NCI-H2029 treated with DMSO at 0.1 percent for 48 hours (cell line): ENCODE data around the gene WDFY4.

Experiments
- DNase-seq: peaks from one replicate; lab custom pipeline; 2025; lab: John Stamatoyannopoulos, UW

WDFY4 gene

DNA sequence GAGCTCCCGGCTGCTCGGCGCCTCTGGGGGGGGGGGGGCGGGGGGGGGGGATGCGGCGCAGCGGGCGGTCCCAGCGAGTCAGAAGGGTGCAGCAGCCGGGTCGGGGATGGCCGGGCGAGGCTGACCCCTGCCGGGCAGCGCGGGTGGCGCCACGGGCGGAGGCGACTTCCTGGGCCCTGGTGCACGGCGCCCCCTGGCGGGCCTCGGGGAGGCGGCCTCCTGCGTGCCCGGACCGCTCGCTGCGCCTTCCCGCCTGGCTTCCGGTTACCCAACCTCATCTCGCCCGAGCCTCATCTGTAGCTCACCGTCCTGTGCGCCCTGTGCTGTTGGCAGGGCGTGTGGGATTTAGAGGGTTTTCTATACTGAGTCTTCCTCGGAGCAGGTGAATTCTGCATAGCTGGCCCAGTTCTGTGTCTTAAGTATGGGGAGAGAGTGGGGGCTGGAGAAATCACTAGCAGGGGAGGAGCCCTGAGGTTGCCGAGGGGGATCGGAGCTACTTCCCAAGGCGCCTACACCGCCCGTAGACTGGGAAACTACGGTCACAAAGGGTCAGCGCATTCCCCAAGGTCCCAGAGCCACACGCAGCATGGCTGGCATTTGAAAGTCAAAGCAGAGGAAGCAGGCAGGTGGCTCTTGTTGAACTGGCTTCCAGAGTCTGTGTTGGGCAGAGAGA lies 28.3 kb upstream of the WDFY4 start:
- DNase-seq, result no peak

DNA sequence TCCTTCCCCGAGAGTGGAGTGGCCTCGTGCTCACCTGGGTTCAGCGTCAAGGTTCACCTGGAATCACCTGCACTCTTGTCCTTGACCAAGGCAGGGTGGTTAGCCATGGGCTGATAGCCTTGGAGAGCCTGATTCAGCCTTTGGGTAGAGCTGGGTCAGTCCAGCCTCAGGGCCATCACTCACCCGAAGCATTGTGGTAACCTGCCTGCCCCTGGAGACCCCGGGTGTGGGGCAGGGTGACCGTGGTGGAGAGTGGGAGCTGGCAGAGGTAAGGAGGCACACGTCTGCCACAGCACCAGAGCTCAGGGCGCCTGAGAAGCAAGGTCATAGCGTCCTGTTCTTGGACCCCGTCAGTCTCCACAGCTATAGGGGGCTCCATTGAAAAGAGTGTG lies 27.8 kb upstream of the WDFY4 start:
- DNase-seq, result no peak

DNA sequence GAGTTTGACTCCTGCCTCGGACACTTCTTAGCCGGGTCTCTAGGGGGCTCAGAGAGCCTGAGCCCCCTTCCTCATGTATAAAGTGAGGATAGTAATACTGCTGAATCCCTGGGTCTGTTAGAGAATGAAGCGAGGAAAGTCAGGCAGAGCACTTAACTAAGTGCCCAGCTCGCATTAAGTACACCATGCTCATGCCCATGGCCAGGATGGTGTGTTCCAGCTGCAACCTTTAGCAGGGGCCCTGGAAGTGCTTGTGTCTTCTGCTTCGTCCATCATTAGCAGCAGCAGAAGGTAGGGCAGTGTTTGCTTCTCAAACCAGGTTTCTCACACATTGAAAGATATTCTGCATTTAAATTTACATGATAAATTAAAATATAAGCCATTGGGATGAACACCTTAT lies 27.3 kb upstream of the WDFY4 start:
- DNase-seq, result no peak

DNA sequence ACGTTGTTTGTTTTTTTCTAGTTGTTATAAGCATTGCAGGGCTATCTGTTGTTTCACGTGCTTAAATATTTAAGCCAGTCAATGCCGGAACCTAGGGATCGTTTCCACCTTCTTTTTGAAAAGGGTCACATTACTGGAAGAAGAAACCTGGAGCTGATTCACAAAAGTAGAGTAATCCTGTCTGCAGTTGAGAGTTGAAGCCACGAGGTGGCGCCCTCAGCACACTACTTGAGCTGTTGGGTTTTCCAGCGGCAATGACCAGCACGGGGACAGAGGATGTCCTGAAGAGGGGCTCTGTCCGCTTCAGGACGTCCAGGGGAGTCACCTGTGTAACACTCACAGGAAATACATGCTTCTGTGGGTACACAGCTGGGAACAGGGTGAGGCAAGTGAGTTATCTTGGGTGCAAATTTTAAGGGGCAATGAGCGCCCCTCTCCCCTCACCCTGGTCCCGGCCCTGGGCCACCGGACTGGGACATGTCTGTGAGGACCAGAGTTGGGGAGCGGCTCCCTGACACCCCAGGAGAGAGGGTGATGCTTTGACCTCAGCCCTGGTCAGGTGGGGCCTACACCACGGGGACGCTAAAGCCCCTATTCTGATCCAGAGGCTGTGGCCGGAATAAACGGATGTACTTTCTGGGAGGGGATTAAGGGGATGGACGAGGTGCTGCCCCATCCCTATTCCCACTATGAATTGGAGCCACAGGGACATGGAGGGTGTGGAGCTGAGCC lies 26.3 kb upstream of the WDFY4 start:
- DNase-seq, result no peak

DNA sequence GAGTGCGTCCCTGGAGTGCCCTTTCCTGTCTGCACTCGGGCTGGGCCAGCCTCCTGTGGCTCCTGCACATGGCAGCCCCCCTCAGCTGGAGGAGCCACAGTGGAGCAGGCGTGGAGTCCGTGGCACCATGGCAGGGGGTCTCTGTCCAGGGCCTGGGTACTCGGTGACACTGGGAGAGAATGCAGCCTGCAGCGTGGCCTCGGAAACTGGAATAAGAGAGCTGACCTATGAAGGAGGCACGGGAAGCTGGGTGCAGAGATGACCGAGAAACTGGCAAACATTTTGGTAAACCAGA lies 25.8 kb upstream of the WDFY4 start:
- no peak for DNase-seq

- no peak for DNase-seq
Observed at GRCh38 chr10:48659790-48660189, 24.9 kb upstream of the WDFY4 start.

- DNase-seq, result no peak
Observed at GRCh38 chr10:48661441-48661840, 23.2 kb upstream of the WDFY4 start.

DNA sequence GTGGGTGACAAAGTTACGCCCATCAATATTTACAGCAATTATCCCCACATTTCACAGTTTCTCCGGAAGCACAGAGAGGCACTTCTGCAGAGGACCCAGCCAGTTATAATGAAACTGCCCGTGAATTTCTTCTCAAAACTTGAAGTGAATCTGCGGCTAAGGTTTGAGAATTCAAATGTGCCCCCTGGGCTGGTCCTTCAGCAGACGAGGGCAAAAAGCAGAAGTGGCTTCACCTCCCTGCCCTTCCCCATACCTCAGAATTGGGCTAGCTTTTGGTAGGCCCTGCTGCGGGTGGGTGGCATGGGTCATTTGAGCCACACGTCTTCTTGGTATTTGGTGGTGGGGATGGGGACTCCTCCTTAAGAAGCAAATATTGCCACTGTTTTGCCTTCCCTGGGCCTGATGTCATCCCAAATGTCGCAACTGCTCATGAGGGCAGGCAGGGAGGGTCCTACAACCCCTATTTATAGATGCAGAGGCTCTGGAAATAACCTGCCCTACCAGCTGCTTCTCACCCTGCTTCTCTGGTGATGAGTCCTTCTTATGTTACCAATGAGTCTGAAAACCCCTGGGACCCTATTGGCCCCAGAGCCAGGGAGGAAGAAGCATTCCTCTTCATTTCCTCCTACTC lies 16.6 kb upstream of the WDFY4 start:
- no peak for DNase-seq

- no peak for DNase-seq
Observed at GRCh38 chr10:48670978-48671913, 13.4 kb upstream of the WDFY4 start.

- no peak for DNase-seq
Observed at GRCh38 chr10:48671914-48672595, 12.6 kb upstream of the WDFY4 start.

DNA sequence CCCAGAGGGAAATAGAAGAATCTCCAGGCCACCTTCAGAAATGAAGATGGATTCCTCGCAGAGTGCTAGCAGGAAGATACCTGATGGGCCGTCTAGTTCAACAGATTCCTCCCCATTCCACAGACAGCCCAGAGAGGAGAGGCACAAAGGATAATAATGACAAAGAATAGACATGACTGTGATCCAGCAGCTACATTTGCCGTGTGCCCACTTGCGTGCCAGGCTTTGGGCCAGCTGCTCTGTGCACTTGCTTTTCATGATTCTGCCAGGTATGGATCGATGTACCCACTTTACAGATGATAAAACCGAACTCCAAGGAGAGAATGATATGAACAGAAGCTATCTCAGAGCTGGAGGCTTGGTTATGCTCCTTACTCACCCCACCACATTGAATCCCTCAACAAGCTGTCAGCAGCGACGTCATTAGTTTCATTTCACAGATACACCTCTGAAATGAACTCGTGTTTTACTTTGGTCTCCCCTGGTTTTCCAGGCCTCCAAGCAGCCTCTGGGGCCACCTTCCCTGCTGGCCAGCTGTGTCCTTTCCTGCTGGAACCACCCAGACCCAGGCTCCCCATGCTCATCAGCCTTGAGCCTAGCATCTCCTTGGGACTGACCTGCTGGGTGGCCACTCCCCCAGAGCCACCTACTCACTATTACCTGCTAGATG lies 11.9 kb upstream of the WDFY4 start:
- DNase-seq, result no peak

GRCh38 chr10:48677625-48678024 lies 7.0 kb upstream of the WDFY4 start:
- DNase-seq, result no peak

DNA sequence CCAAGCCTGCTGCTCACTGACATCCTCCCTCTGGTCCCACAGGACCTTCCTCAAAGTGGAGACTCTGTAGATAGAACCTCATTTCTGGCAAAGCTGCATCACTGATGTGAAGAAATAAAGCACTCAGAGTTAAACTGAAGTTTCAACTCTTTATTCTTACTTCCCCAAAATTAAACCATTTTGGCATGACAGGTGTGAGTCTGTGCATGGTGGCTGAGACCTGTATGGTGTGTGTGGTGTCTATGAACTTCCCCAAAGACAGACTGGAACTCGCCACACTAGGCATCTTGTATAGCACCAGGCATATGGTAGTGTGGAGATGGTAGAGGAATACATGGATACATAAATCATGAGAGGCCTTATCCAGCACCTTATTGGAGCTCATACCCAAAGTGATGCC lies 6.6 kb upstream of the WDFY4 start:
- no peak for DNase-seq

- no peak for DNase-seq
Observed at GRCh38 chr10:48681740-48682139, 2.9 kb upstream of the WDFY4 start.

DNA sequence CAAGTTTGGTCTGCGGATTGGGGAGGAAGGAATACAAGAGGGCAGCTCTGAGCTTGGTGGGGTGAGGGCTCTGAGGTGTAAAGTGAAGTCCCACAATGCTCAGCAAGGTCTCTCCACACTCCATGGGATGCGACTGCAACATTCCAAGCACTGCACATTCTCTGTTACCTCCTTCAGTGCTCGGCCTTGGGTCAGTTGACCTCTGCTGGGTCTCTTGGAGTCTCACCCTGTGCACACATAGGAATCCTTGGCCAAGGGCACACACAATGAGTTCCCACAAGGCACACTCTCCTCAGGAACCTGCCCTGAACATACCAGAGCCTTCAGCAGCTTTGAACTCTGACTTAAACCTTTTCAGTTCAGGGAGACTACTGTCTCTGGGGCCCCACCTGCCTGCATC lies 2.4 kb upstream of the WDFY4 start:
- DNase-seq, result no peak

GRCh38 chr10:48683424-48683823 lies 1.2 kb upstream of the WDFY4 start:
- no peak for DNase-seq

GRCh38 chr10:48683868-48684267 lies 805 bp upstream of the WDFY4 start:
- no peak for DNase-seq

DNA sequence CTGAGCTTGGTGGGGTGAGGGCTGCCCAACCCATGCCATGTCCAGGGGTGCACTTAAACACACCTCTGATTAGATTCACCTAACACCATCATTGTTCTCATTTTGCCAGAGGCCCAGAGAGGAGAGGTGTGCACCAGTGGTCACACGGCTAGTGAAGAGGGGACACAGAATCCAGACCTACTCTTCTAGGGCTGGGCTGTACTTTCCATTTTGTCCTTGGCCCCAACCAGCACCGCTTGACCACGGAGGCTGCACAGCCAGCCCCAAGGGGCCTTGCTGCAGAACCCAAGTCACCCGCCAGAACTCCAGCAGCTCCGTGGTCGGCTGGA lies 246 bp upstream of the WDFY4 start:
- no peak for DNase-seq

DNA sequence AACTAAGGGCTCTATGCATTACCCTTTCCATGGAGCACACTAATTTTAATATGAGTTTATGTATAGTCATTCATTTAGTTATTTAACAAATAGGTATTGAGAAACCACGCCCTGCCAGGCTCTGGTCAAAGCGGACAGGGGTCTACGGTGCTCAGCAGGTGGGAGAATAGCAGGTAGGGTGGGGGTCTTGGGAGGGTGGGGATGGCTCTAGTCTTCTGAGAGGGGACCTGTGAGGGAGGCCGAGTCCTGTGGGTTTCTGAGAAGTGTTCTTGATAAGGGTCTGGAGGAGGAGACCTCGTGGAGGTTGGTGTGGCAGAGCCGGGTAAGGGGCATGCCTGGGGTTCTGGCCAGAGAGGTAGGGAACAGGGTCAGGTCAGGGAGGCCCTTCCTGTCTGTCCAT lies 1.1 kb downstream of the WDFY4 start:
- no peak for DNase-seq

GRCh38 chr10:48690791-48691660 lies 6.4 kb downstream of the WDFY4 start:
- no peak for DNase-seq
